H9 (cell line): Measurements from ENCODE around the gene RASSF3. TPM values are rescaled to one million over a fixed set of nuclear protein-coding genes. Genes with fewer than 3 reads are reported as not detected.
A peak's percentile ranks its signal among the peaks of the same experiment; 100 is the strongest.

Experiments used
- DNase-seq: peaks from one replicate; pipeline ENCODE4 v3.0.0-alpha.2; 2017
- H2AFZ ChIP-seq: one replicate; pipeline ENCODE4 v1.6.1; 2013; ENCODE audit warnings: mild to moderate bottlenecking, low read length, control low read depth, moderate library complexity
- H2AK5ac ChIP-seq: 2 replicates; pipeline ENCODE4 v1.6.1; 2013; ENCODE audit warnings: low read length, control low read depth, mixed read lengths; ENCODE audit not compliant: insufficient read length
- H2BK120ac ChIP-seq: one replicate; pipeline ENCODE4 v1.6.1; 2013; ENCODE audit warnings: low read depth, mild to moderate bottlenecking, low read length, control low read depth, inconsistent platforms; ENCODE audit not compliant: poor library complexity, severe bottlenecking
- H2BK12ac ChIP-seq: 2 replicates; pipeline ENCODE4 v1.6.1; 2013; ENCODE audit warnings: low read length, control low read depth, mixed read lengths, low read depth; ENCODE audit not compliant: insufficient read length
- H2BK15ac ChIP-seq: 2 replicates; pipeline ENCODE4 v1.6.1; 2013; ENCODE audit warnings: low read depth, low read length, control low read depth
- H2BK20ac ChIP-seq: one replicate; pipeline ENCODE4 v1.6.1; 2013; ENCODE audit warnings: low read depth, mild to moderate bottlenecking, low read length, control low read depth, inconsistent platforms; ENCODE audit not compliant: poor library complexity, severe bottlenecking
- H2BK5ac ChIP-seq: 2 replicates; pipeline ENCODE4 v1.6.1; 2013; ENCODE audit warnings: low read length, control low read depth, mixed read lengths; ENCODE audit not compliant: insufficient read length
- H3K14ac ChIP-seq: 2 replicates; pipeline ENCODE4 v1.6.1; 2013; ENCODE audit warnings: low read length, control low read depth; ENCODE audit not compliant: insufficient read depth
- H3K18ac ChIP-seq: 2 replicates; pipeline ENCODE4 v1.6.1; 2013; ENCODE audit warnings: low read depth, mild to moderate bottlenecking, mixed read lengths, low read length, control low read depth; ENCODE audit not compliant: insufficient read length
- H3K23ac ChIP-seq: 2 replicates; pipeline ENCODE4 v1.6.1; 2013; ENCODE audit warnings: low read length, control low read depth, mixed read lengths, low read depth; ENCODE audit not compliant: insufficient read length
- H3K23me2 ChIP-seq: 2 replicates; pipeline ENCODE4 v1.6.1; 2013; ENCODE audit warnings: low read depth, mild to moderate bottlenecking, mixed read lengths, low read length, control low read depth; ENCODE audit not compliant: insufficient read length, poor library complexity, severe bottlenecking
- H3K27ac ChIP-seq: 2 replicates; pipeline ENCODE4 v1.5.1; 2013; ENCODE audit warnings: low read length, control low read depth, mixed read lengths, low read depth; ENCODE audit not compliant: insufficient read length
- H3K27me3 ChIP-seq: 2 replicates; pipeline ENCODE4 v1.6.1; 2013; ENCODE audit warnings: low read length, control low read depth, inconsistent platforms; ENCODE audit not compliant: insufficient read depth
- H3K4ac ChIP-seq: 2 replicates; pipeline ENCODE4 v1.6.1; 2013; ENCODE audit warnings: low read depth, mild to moderate bottlenecking, control low read depth, inconsistent platforms, low read length, moderate library complexity
- H3K4me1 ChIP-seq: 2 replicates; pipeline ENCODE4 v1.6.1; 2013; ENCODE audit warnings: low read length, control low read depth, inconsistent platforms; ENCODE audit not compliant: insufficient read depth
- H3K4me2 ChIP-seq: 2 replicates; pipeline ENCODE4 v1.6.1; 2013; ENCODE audit warnings: low read length, control low read depth, mixed read lengths; ENCODE audit not compliant: insufficient read length, insufficient read depth
- H3K56ac ChIP-seq: 2 replicates; pipeline ENCODE4 v1.6.1; 2013; ENCODE audit warnings: low read depth, mild to moderate bottlenecking, mixed read lengths, low read length, control low read depth; ENCODE audit not compliant: insufficient read length
- H3K79me1 ChIP-seq: 2 replicates; pipeline ENCODE4 v1.6.1; 2013; ENCODE audit warnings: low read depth, mild to moderate bottlenecking, moderate library complexity, low read length, control low read depth, inconsistent platforms; ENCODE audit not compliant: insufficient read depth, poor library complexity, severe bottlenecking
- H3K79me2 ChIP-seq: 2 replicates; pipeline ENCODE4 v1.6.1; 2013; ENCODE audit warnings: low read length, control low read depth, inconsistent platforms; ENCODE audit not compliant: insufficient read depth
- H3K9ac ChIP-seq: 2 replicates; pipeline ENCODE4 v1.6.1; 2013; ENCODE audit warnings: low read length, control low read depth, mixed read lengths; ENCODE audit not compliant: insufficient read length; ENCODE audit errors: extremely low read depth
- H3K9me3 ChIP-seq: one replicate; pipeline ENCODE4 v1.6.1; 2013; ENCODE audit warnings: low read depth, low read length, inconsistent platforms; ENCODE audit not compliant: control insufficient read depth
- H3T11ph ChIP-seq: one replicate; pipeline ENCODE4 v1.6.1; 2013; ENCODE audit warnings: mild to moderate bottlenecking, low read length, control low read depth, inconsistent platforms
- H4K20me1 ChIP-seq: one replicate; pipeline ENCODE4 v1.6.1; 2013; ENCODE audit not compliant: control insufficient read depth, insufficient read length, insufficient read depth
- H4K5ac ChIP-seq: 2 replicates; pipeline ENCODE4 v1.6.1; 2013; ENCODE audit warnings: low read depth, mild to moderate bottlenecking, mixed read lengths, low read length, control low read depth; ENCODE audit not compliant: insufficient read length
- H4K8ac ChIP-seq: replicated peaks from 2 replicates; pipeline ENCODE4 v1.6.1; 2013; ENCODE audit warnings: low read length, control low read depth, mixed read lengths, low read depth; ENCODE audit not compliant: insufficient read length
- H4K91ac ChIP-seq: 2 replicates; pipeline ENCODE4 v1.6.1; 2013; ENCODE audit warnings: low read depth, mild to moderate bottlenecking, moderate library complexity, mixed read lengths, low read length, control low read depth; ENCODE audit not compliant: insufficient read length
- H3K27ac Mint-ChIP-seq, 3 experiments: 2 replicates in 2 of 3; 3 replicates in 1 of 3; pipeline ENCODE4 v1.8.0; 2020 to 2021; ENCODE audit warnings: mixed read lengths in 3 of 3, mild to moderate bottlenecking in 1 of 3, moderate library complexity in 1 of 3
- H3K27me3 Mint-ChIP-seq: 2 replicates; pipeline ENCODE4 v1.8.0; 2021; ENCODE audit warnings: low read depth, mild to moderate bottlenecking, moderate library complexity, mixed read lengths
- H3K36me3 Mint-ChIP-seq, 3 experiments: 2 replicates in 2 of 3; 3 replicates in 1 of 3; pipeline ENCODE4 v1.8.0; 2020 to 2021; ENCODE audit warnings: low read depth in 3 of 3, mixed read lengths in 3 of 3; ENCODE audit not compliant: insufficient read depth in 1 of 3
- H3K4me1 Mint-ChIP-seq, 2 experiments: 2 replicates each; pipeline ENCODE4 v1.8.0; 2020; ENCODE audit warnings: mixed read lengths in 2 of 2
- H3K4me3 Mint-ChIP-seq, 2 experiments: 2 replicates in 1 of 2; 3 replicates in 1 of 2; pipeline ENCODE4 v1.8.0; 2020 to 2021; ENCODE audit warnings: mild to moderate bottlenecking in 2 of 2, mixed read lengths in 2 of 2, moderate library complexity in 1 of 2
- H3K9me3 Mint-ChIP-seq, 2 experiments: 2 replicates in 1 of 2; 3 replicates in 1 of 2; pipeline ENCODE4 v1.8.0; 2020; ENCODE audit warnings: mild to moderate bottlenecking in 2 of 2, mixed read lengths in 2 of 2, moderate library complexity in 1 of 2
- WGBS: extraction: QIAGEN DNeasy Blood & Tissue Kit; methylation state at CpG from one replicate; pipeline ENCODE4 v1.1.7; 2013; ENCODE audit warnings: missing lambda C conversion rate, low lambda C conversion rate, mixed read lengths; ENCODE audit not compliant: insufficient read length; ENCODE audit errors: extremely low coverage; 5-methylcytosine and 5-hydroxymethylcytosine counted together
- total RNA-seq: library from RNA; stranded (reverse); gene quantifications from 2 replicates; pipeline ENCODE4 v1.2.1, GENCODE V29; 2021
- TF ChIP-seq, protein P1 (sequence below): fragments of 200-600 bp; sonication (generic); conservative IDR thresholded peaks from 3 replicates; pipeline ENCODE4 v1.8.0; 2021; ENCODE audit warnings: antibody characterized with exemption, mild to moderate bottlenecking

The RASSF3 gene
- total RNA-seq, 1 experiment from 2014 or later = 45.1 TPM

GRCh38 chr12:64723630-64724029 lies 113.3 kb downstream of the RASSF3 start:
- no peak overlapping the region for H3T11ph ChIP-seq
- no peaks in the 10 kb centered on the region for H3K4me1 Mint-ChIP-seq
- H3K4me2 ChIP-seq = no peak overlapping the region
- H3K36me3 Mint-ChIP-seq = peaks cover 5 to 42% (median 27%) of the 10 kb centered on the region in 3 experiments
- no peaks in the 10 kb centered on the region for H3K9me3 Mint-ChIP-seq
- no peaks in the 10 kb centered on the region for H4K20me1 ChIP-seq
- no peak overlapping the region for H2BK5ac ChIP-seq
- H2AK5ac ChIP-seq = no peak overlapping the region
- no peak overlapping the region for H2BK15ac ChIP-seq
- no peak overlapping the region for H3K56ac ChIP-seq
- H3K27ac Mint-ChIP-seq = peak overlapping the region in 2 of 3 experiments; percentile 2 to 14; a peak in 1 of 7 replicates
- TF ChIP-seq, protein P1, sequence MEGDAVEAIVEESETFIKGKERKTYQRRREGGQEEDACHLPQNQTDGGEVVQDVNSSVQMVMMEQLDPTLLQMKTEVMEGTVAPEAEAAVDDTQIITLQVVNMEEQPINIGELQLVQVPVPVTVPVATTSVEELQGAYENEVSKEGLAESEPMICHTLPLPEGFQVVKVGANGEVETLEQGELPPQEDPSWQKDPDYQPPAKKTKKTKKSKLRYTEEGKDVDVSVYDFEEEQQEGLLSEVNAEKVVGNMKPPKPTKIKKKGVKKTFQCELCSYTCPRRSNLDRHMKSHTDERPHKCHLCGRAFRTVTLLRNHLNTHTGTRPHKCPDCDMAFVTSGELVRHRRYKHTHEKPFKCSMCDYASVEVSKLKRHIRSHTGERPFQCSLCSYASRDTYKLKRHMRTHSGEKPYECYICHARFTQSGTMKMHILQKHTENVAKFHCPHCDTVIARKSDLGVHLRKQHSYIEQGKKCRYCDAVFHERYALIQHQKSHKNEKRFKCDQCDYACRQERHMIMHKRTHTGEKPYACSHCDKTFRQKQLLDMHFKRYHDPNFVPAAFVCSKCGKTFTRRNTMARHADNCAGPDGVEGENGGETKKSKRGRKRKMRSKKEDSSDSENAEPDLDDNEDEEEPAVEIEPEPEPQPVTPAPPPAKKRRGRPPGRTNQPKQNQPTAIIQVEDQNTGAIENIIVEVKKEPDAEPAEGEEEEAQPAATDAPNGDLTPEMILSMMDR = no peak
- no peak for DNase-seq
- H3K4ac ChIP-seq = no peak overlapping the region
- no peak overlapping the region for H2AFZ ChIP-seq
- no peaks in the 10 kb centered on the region for H3K27me3 ChIP-seq
- H3K9me3 ChIP-seq = no peaks in the 10 kb centered on the region
- no peak overlapping the region for H3K27ac ChIP-seq
- no peak overlapping the region for H3K18ac ChIP-seq
- no peak overlapping the region for H4K8ac ChIP-seq
- no peak overlapping the region for H2BK120ac ChIP-seq
- H3K9ac ChIP-seq = no peak overlapping the region
- no peaks in the 10 kb centered on the region for H3K4me1 ChIP-seq
- H4K91ac ChIP-seq = no peak overlapping the region
- H2BK20ac ChIP-seq = no peak overlapping the region
- H2BK12ac ChIP-seq = no peak overlapping the region
- H3K79me2 ChIP-seq = no peaks in the 10 kb centered on the region
- no peak overlapping the region for H3K23ac ChIP-seq
- H3K79me1 ChIP-seq = no peaks in the 10 kb centered on the region
- H3K4me3 Mint-ChIP-seq = no peak overlapping the region
- no CpG with 5 or more reads among the region's 2 CpGs for WGBS
- H4K5ac ChIP-seq = no peak overlapping the region
- H3K23me2 ChIP-seq = no peaks in the 10 kb centered on the region
- H3K27me3 Mint-ChIP-seq = no peaks in the 10 kb centered on the region
- H3K14ac ChIP-seq = no peak overlapping the region
